Stomach (tissue), 9 donors: ENCODE results near the gene FEV. TPM values are rescaled to one million over a fixed set of nuclear protein-coding genes. Genes with fewer than 3 reads are reported as not detected.
A peak's percentile ranks its signal among the peaks of the same experiment; 100 is the strongest.

Experiments
- DNase-seq, 2 donors: peaks; one replicate each; pipeline versions ENCODE4 v3.0.0 to v3.0.0-alpha.2; 2013 to 2019
- H3K27ac ChIP-seq, 5 donors: fragments of 200-600 bp in 4 of 5; sonication (generic) in 4 of 5; one replicate each; pipeline ENCODE4 v1.5.1; 2013 to 2019; ENCODE audit warnings: mild to moderate bottlenecking in 1 of 5, moderate library complexity in 1 of 5
- H3K27me3 ChIP-seq, 3 donors: fragments of 200-600 bp; sonication (generic); one replicate each; pipeline ENCODE4 v1.5.1; 2017 to 2019; ENCODE audit warnings: mixed run types in 1 of 3
- H3K36me3 ChIP-seq, 4 donors: fragments of 200-600 bp; sonication (generic); 1 replicate in 3 of 4; 2 replicates in 1 of 4; pipeline ENCODE4 v1.5.1; 2016 to 2019
- H3K4me1 ChIP-seq, 4 donors: fragments of 200-600 bp; sonication (generic); one replicate each; pipeline ENCODE4 v1.5.1; 2016 to 2019
- H3K4me3 ChIP-seq, 4 donors: fragments of 200-600 bp; sonication (generic) in 3 of 4; one replicate each; pipeline ENCODE4 v1.5.1; 2016 to 2019; ENCODE audit warnings: mild to moderate bottlenecking in 1 of 4
- H3K9me3 ChIP-seq, 4 donors: fragments of 200-600 bp; sonication (generic); one replicate each; pipeline ENCODE4 v1.5.1; 2016 to 2019
- CTCF ChIP-seq, 7 experiments: fragments of 450-650 bp in 4 of 7; fragments of 200-600 bp in 3 of 7; sonication (generic) in 3 of 7; IDR thresholded peaks; one replicate each; pipeline ENCODE4 v1.5.1; 2016 to 2019; ENCODE audit warnings: antibody characterized with exemption in 7 of 7, control low read depth in 2 of 7, mild to moderate bottlenecking in 1 of 7
- EP300 ChIP-seq: sonication (generic); formaldehyde crosslinking; IDR thresholded peaks from one replicate; pipeline ENCODE4 v1.6.1; 2017; ENCODE audit warnings: antibody characterized with exemption
- POLR2A ChIP-seq, 4 donors: fragments of 450-650 bp; IDR thresholded peaks; one replicate each; pipeline ENCODE4 v1.6.1; 2016; ENCODE audit warnings: antibody characterized with exemption in 4 of 4, control low read depth in 2 of 4, mild to moderate bottlenecking in 1 of 4, moderate library complexity in 1 of 4
- POLR2AphosphoS5 ChIP-seq, 3 donors: sonication (generic); formaldehyde crosslinking; IDR thresholded peaks; one replicate each; pipeline ENCODE4 v1.6.1; 2016; ENCODE audit warnings: antibody characterized with exemption in 3 of 3
- WGBS, 5 donors: extraction: QIAGEN DNeasy Blood & Tissue Kit in 3 of 5; methylation state at CpG; one replicate each; pipeline versions ENCODE4 v1.1.5 to v1.1.7; 2013 to 2018; 5-methylcytosine and 5-hydroxymethylcytosine counted together
- intact Hi-C: fragments of 100-400 bp; cut with DNase I; formaldehyde crosslinking; loops from one replicate; pipeline ENCODE4 v1.15.1; 2023; ENCODE audit warnings: low total_unique reads
- polyA plus RNA-seq, 3 donors: library from polyadenylated mRNA; stranded (reverse); fragments of 200-250 nt; gene quantifications; one replicate each; pipeline ENCODE4 v1.2.3, GENCODE V29; 2013
- total RNA-seq, 5 donors: library from RNA; depleted of rRNA; stranded (reverse); fragments of >200 nt; gene quantifications; one replicate each; pipeline versions ENCODE4 v1.1.0 to v1.2.3, GENCODE V29; 2014 to 2016
- donor health status: healthy with polysubstance abuse.
- donor health status: Bipolar disorder and iron deficiency.
- donor health status: healthy.

FEV gene
- total and polyA plus RNA-seq, 8 donors = 0.28 to 6.4 (median 1.1) TPM; not detected in 4

- peak overlapping the region in 3 of 5 donors; percentile 3 to 93 (median 18) for H3K27ac ChIP-seq
- H3K4me3 ChIP-seq = no peak overlapping the region
- 50 to 69% (median 54%) methylated on average over 7 to 10 of the region's 10 CpGs for WGBS, 5 donors
- H3K27me3 ChIP-seq = peaks cover 27 to 100% (median 74%) of the 10 kb centered on the region in 3 donors
- intact Hi-C loops = no loop called here
- no peaks in the 10 kb centered on the region for H3K36me3 ChIP-seq
- H3K4me1 ChIP-seq = peaks cover 24 to 76% (median 64%) of the 10 kb centered on the region in 4 donors
- no peak for DNase-seq
- TF ChIP-seq POLR2AphosphoS5 (IDR thresholded peaks at IDR 0.05) (no peak), EP300 (no peak), POLR2A (IDR thresholded peaks at IDR 0.05) (no peak), CTCF (IDR thresholded peaks at IDR 0.05) (no peak)
- no peaks in the 10 kb centered on the region for H3K9me3 ChIP-seq
These were observed 14.3 kb upstream of the FEV start for GRCh38 chr2:218999021-218999880.

- intact Hi-C loops = no loop called here
These were observed 13.5 kb upstream of the FEV start for GRCh38 chr2:218998414-218999002.

DNA sequence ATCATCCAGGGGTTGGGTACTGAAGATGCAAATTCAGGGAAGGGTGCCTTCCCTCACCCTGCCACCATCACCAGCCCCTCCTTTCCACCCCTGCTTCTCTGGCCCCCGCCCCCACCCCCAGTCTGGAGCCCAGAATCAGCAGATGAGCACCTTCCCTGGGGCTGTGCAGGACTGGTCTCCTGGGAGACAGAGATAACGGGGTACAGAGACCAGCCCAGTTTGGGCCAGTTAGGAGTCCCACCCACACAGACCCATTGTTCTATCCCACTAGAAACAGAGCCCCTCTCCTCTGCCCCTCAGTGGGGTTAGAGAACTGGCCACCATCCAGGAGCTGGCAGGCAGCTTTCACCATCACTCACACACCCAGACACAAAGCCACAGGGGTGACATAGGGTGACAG is 12.7 kb upstream of the FEV start:
- TF ChIP-seq POLR2A (IDR thresholded peaks at IDR 0.05) (no peak), CTCF (IDR thresholded peaks at IDR 0.05) (no peak), EP300 (no peak), POLR2AphosphoS5 (IDR thresholded peaks at IDR 0.05) (no peak)
- intact Hi-C loops = no loop called here
- Histone ChIP-seq H3K36me3 (no peaks in the 10 kb centered on the region), H3K27me3 (peaks cover 33 to 100% (median 74%) of the 10 kb centered on the region in 3 donors), H3K4me1 (peaks cover 29 to 81% (median 71%) of the 10 kb centered on the region in 4 donors), H3K4me3 (no peak overlapping the region), H3K9me3 (no peaks in the 10 kb centered on the region), H3K27ac (no peak overlapping the region)
- 12 to 32% (median 23%) methylated on average over 2 of the region's 2 CpGs for WGBS, 5 donors
- no peak for DNase-seq

More at GRCh38 chr2:218998414-218999002, 13.5 kb upstream of the FEV start:
- 48 to 73% (median 53%) methylated on average over 12 of the region's 12 CpGs for WGBS, 5 donors
- H3K27me3 ChIP-seq = peaks cover 33 to 100% (median 74%) of the 10 kb centered on the region in 3 donors
- H3K4me1 ChIP-seq = peaks cover 29 to 81% (median 70%) of the 10 kb centered on the region in 4 donors
- H3K27ac ChIP-seq = peak overlapping the region in 2 of 5 donors; percentile 18 to 27
- no peaks in the 10 kb centered on the region for H3K36me3 ChIP-seq
- H3K4me3 ChIP-seq = no peak overlapping the region
- no peak for TF ChIP-seq CTCF (IDR thresholded peaks at IDR 0.05)
- peak in 1 of 3 donors; percentile 9 for TF ChIP-seq POLR2AphosphoS5 (IDR thresholded peaks at IDR 0.05)
- no peak for TF ChIP-seq POLR2A (IDR thresholded peaks at IDR 0.05)
- DNase-seq = no peak
- no peaks in the 10 kb centered on the region for H3K9me3 ChIP-seq

GRCh38 chr2:218996937-218997336 is 12.0 kb upstream of the FEV start:
- Histone ChIP-seq H3K9me3 (no peaks in the 10 kb centered on the region), H3K4me1 (peaks cover 21 to 76% (median 65%) of the 10 kb centered on the region in 4 donors), H3K36me3 (no peaks in the 10 kb centered on the region), H3K27me3 (peaks cover 31 to 100% (median 74%) of the 10 kb centered on the region in 3 donors), H3K4me3 (peak overlapping the region in 1 of 4 donors; percentile 45), H3K27ac (peak overlapping the region; percentile 49 to 89 (median 79))
- WGBS, 5 donors = 22 to 41% (median 26%) methylated on average over 3 to 4 of the region's 4 CpGs
- intact Hi-C loops = no loop called here
- DNase-seq = peak; percentile 57 to 60
- TF ChIP-seq POLR2A (IDR thresholded peaks at IDR 0.05) (no peak), POLR2AphosphoS5 (IDR thresholded peaks at IDR 0.05) (no peak), CTCF (IDR thresholded peaks at IDR 0.05) (no peak), EP300 (no peak)
